GM12872 (cell line): Measurements from ENCODE around the gene FAXDC2.

Source experiments
- TF ChIP-seq, protein P1 (sequence below): IDR thresholded peaks from 3 replicates; pipeline ENCODE4 v1.5.1; 2011; ENCODE audit warnings: low read depth, mild to moderate bottlenecking, low read length, moderate library complexity; ENCODE audit not compliant: insufficient read depth

Gene FAXDC2

DNA sequence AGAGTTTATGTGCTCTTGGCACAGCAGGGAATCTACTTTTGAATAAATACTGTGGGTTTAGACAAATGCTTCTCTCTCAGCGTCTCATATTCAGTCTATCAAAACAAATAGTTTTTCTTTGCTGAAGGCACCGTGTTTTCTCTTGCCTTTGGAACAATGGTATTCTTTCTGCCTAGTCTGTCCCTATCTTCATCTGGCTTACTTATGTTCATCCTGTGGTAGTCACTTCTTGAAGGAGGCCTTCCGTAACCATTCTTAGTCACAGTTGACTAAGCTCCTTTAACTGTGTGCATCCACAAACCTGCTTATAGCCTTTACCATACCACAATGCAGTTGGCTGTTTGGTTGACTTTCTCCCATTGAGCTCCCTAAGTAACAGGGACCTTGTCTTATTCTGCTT is 49.3 kb downstream of the FAXDC2 start:
- TF ChIP-seq, protein P1, sequence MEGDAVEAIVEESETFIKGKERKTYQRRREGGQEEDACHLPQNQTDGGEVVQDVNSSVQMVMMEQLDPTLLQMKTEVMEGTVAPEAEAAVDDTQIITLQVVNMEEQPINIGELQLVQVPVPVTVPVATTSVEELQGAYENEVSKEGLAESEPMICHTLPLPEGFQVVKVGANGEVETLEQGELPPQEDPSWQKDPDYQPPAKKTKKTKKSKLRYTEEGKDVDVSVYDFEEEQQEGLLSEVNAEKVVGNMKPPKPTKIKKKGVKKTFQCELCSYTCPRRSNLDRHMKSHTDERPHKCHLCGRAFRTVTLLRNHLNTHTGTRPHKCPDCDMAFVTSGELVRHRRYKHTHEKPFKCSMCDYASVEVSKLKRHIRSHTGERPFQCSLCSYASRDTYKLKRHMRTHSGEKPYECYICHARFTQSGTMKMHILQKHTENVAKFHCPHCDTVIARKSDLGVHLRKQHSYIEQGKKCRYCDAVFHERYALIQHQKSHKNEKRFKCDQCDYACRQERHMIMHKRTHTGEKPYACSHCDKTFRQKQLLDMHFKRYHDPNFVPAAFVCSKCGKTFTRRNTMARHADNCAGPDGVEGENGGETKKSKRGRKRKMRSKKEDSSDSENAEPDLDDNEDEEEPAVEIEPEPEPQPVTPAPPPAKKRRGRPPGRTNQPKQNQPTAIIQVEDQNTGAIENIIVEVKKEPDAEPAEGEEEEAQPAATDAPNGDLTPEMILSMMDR, result no peak

DNA sequence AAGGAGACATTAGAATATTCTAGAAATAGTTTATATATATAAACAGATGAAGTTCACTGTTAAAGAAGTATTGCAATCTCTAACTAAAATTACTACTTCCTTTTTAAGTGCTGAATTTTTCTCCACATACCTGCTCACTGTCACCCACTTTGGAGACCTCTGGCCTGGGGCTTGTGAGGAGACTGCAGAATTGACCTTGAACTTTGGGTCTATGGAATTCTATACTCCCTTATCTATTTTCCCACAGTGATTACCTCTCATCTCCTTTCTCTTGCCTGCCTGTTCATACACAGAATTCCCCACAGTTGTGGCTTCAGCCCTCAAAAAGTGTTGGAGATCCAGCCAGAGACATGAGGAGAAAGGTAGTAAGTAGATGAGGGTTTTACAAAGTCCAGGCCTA is 49.8 kb downstream of the FAXDC2 start:
- TF ChIP-seq, protein P1, result no peak

GRCh38 chr5:154797762-154798161 is 52.6 kb downstream of the FAXDC2 start:
- TF ChIP-seq, protein P1, result no peak

GRCh38 chr5:154795235-154795596 is 55.2 kb downstream of the FAXDC2 start:
- TF ChIP-seq, protein P1, result no peak

DNA sequence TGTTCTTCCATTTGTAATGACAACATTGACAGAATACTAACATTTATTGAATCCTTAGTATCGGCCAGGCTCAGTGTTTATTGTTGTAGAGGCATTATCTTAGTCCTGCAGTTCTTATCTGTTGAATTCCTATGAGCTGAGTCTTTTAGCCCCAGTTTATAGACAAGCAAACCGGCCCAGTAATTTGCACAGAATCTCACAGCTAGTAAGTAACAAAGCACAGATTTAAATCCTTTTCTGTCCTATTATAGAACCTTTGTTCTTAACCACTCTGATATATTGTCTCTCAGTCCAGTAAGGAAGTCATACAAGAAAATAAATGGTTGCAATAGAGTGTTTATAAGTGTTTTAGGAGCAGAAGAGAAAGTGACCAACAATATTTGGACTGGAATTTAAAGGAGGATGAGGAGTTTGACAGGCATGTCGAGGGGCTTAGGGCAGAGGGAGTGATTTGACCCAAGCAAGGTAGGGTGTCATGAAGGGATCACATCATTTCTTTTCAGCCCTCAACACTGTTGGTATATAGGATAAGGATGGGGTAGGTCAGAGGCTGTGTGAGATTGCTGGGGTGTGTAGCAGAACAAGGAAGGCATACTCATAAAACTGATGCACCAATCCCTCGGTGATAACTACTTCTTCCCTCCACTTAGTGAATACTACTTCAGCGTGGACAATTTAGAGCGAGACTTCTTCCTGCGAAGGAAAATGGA is 55.7 kb downstream of the FAXDC2 start:
- TF ChIP-seq, protein P1, result no peak

- TF ChIP-seq, protein P1, result no peak
Observed at GRCh38 chr5:154793599-154794524, 56.5 kb downstream of the FAXDC2 start.

- TF ChIP-seq, protein P1, result no peak
Observed at GRCh38 chr5:154791535-154791934, 58.9 kb downstream of the FAXDC2 start.
